ENCODE results near the gene ROBO2.

Gene ROBO2

DNA sequence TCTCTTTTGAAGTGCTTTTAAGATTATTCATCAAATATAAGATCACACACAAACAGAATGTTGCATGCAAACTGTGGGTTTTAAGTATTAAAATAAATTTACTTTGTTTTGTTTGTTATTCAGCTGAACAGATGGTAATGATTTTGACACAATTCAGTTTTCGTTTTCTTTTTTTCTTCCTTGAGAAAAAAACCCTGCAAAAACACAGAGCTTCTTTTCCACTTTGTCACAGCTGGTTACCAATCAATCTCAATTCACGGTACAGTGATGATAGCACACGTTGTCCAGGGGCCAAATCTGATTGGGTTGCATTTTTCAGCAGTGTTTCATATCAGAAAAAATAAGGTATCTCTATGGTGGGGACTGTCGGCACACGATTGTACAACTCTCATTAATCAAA is 473.6 kb downstream of the ROBO2 start:
- no peak for DNase-seq (ENCODE audit: low spot score)

GRCh38 chr3:77514766-77515165 is 474.9 kb downstream of the ROBO2 start:
- no peak for DNase-seq (ENCODE audit: low spot score)

DNA sequence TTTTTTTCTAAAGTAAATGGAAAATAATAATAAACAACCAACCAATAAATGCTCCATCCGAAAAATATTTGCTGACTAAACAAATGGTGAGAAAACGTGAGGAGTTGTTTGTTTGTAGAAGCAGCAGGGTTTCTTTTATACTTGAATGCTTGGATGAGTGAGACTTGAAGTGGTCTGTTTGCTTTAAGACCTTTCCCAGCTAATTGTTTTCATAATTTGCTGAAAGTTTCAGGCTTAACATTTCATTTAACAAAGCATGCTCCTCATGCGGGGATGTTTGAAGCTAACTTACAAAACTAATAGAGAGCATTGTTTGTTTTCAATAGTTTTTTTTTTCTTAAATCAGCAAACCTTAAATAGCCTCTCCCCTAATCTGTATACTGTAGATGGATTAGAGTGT is 484.6 kb downstream of the ROBO2 start:
- no peak for DNase-seq (ENCODE audit: low spot score)

GRCh38 chr3:77524946-77525682 is 485.2 kb downstream of the ROBO2 start:
- DNase-seq (ENCODE audit: low spot score) = no peak

GRCh38 chr3:77526573-77527113 is 486.7 kb downstream of the ROBO2 start:
- no peak for DNase-seq (ENCODE audit: low spot score)

DNA sequence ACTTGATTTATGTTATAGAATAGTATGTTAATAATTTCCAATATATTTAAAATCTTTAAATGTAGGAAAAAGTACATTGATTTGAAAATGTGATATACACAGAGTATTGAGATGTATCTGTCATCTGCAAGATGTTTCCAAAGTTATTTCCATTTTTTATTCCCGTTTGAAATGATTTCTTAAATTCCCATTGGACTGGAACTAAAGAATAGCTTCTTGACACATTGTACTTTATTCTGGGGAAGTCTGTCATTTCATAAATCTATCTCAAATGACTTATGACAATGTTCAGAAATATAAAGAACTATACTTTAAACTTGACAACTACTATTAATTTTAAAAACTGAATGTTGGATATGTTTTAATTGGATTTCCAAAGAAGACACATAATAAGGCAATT is 489.6 kb downstream of the ROBO2 start:
- DNase-seq (ENCODE audit: low spot score) = no peak

GRCh38 chr3:77530870-77531269 is 491.0 kb downstream of the ROBO2 start:
- DNase-seq (ENCODE audit: low spot score) = peak; percentile 9

GRCh38 chr3:77535116-77535515 is 495.2 kb downstream of the ROBO2 start:
- DNase-seq (ENCODE audit: low spot score) = no peak

DNA sequence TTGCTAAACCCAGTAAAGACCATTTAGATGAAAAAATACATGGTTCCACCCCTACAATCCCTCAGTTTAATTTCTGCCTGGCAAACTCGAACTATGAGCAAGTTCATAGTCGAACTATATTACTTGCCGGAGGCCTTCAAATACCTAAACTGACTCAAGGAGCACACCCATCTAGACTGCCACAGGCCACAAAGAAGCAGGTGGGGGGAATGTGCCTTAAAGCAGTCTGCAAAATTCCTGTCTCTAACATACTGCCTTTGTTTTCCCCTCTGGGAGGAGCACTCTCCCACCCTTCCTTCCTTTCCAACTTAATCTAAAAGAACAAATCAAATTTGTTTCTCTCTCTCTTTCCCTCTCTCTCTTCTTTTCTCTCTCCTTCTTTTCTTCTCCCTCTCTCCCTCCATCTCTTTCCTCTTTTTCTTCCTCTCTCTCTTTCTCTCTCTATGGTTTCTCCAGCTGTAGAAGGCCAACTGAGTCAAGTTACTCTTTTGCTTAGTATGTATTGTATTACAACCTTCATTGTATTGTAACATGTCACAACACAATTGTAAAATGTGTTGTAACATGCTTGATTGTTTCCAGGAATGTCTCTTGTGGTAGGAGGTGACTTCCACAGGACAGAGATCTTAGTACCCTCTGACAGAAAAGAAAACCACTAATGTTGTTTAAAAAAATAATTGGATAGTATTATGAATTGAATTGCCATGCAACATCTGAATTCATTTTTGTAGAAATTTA is 496.3 kb downstream of the ROBO2 start:
- DNase-seq (ENCODE audit: low spot score) = no peak

- DNase-seq (ENCODE audit: low spot score) = no peak
Measured at GRCh38 chr3:77539014-77539413, 499.1 kb downstream of the ROBO2 start.

DNA sequence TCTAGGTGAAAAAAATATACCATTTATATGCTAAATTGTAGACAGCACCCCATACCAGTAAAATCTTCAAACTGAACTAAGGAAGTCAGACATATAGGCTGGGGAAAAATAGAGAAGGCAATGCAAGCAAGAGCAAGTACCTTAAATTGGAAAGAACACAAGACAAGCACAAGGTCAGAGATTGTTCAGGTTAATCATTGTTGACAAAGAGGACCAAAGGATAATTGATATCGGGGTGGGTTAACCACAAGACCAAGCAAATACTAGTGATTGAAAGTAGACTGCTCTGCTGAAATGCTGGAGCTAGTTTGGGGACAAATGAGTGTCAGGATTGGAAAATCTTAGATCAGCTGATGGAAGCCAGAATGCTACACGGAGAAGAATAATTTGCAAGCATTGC is 499.8 kb downstream of the ROBO2 start:
- no peak for DNase-seq (ENCODE audit: low spot score)

- no peak for DNase-seq (ENCODE audit: low spot score)
Measured at GRCh38 chr3:77541203-77541922, 501.5 kb downstream of the ROBO2 start.

GRCh38 chr3:77546246-77546645 is 506.3 kb downstream of the ROBO2 start:
- no peak for DNase-seq (ENCODE audit: low spot score)

DNA sequence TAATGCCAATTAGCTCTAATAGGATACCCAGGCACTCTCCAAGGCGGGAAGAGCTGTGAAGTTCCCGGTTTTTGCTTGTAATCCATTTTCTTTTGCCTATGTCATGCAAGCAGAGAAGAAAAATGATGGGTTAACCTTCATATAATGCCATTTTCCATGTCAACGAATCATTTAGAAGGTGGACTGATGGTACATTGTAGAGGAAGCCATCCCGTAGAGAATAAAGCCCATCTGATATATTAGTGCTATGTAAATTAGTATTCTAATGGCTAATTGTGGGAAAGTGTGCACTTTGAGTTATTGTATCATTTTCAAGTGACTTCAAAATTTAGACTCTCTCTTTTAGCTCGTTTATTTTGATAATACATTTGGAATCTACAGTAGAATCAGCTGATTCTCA is 509.1 kb downstream of the ROBO2 start:
- DNase-seq (ENCODE audit: low spot score) = no peak

DNA sequence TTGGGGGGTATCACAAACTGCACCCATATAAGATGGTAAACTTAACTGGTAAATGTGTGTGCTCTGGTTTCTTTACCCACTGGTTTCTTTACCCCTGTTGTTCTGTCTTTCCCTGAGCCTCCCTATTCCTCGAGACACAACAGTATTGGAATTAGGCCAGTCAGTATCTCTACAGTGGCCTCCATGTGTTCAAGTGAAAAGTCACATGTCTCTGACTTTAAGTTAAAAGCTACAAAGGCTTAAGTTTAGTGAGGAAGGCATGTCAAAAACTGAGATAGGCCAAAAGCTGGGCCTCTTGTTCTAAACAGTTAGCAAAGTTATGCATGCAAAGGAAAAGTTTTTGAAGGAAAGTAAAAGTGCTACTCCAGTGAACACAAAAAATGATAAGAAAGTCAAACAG is 513.3 kb downstream of the ROBO2 start:
- no peak for DNase-seq (ENCODE audit: low spot score)

DNA sequence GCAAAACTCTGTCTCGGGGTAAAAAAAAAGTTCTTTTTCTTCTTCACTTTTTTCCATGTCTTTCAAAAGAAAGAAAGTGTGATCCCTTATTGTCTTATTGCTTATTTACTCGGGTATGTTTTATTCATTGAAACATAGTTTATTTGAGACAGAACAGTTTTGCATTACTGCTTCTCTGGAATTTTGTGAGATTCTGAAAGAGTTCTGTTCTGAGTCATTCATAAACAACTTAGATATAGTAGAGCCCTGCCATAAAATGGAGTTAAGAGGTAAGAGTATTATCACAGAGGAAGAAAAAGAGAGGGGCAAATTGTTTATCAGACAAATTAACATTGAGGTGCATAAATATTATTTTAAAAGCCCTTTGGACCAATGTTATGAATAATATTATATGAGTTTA is 522.2 kb downstream of the ROBO2 start:
- DNase-seq (ENCODE audit: low spot score) = no peak

- no peak for DNase-seq (ENCODE audit: low spot score)
Measured at GRCh38 chr3:77563012-77563411, 523.1 kb downstream of the ROBO2 start.

DNA sequence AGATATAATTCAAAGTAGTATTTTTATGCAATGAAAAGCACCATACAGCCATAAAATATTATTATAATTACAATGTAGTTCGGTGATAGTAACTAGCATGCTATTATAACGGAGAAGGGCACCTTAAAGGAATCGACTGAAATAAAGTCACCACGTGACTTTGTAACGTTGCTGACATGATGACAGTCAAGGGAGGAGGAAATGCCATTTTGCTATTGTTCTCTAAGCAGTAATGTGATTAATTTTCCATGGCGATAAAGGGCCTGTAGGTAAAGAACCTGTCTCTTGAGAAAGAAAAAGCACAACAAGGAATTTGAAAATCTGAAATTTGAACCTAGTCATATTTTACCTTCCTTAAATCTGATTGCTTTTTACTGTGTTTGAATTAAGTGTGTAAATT is 526.2 kb downstream of the ROBO2 start:
- DNase-seq (ENCODE audit: low spot score) = no peak

DNA sequence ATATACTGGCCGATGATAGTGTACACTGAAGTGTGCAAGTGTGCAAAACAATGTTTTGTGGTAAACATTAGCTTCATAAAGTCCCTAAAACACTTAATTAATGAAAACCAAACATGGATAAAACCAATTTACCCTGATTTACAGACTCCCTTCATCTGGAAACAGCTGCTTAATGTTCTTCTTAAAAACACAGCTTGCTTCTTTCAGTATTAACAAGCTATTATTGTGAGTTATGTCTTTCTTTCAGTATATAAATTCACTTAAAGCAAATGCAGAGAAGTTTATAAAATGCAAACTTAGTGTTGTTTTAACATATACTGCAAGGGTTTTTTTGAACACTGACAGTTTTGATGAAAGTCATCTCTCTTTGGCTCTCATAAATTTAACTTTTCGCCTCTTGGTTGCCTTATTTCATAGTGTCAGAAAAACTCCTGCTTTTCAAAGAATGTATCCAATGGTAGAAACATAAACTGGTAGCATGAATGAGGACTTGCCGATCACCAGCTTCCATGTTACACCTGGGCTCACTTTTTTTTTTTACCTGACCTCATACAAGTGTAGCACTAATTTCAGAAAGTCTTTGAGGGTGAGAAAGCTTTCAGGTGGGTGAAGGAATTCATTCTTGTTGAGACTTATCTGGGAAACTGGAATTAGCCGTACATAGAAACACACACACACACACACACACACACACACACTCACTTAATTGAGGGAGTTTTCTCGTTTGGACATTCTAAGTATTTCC is 532.2 kb downstream of the ROBO2 start:
- DNase-seq (ENCODE audit: low spot score) = no peak

DNA sequence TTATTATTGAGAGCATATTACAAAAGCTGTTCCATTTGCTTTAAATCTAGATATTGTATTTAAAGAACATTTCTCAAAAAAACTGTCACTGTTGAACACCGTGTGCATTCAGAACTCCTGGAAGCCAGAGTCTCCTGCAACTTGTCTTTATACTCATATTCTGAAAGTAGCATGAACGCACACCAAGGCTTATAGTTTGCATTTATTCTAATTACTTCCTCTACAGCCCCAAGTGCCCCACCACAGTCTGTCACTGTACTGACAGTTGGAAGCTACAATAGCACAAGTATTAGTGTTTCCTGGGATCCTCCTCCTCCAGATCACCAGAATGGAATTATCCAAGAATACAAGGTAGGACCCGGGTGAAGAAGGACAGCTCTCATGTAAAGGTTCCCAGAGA is 537.4 kb downstream of the ROBO2 start:
- DNase-seq (ENCODE audit: low spot score) = no peak

GRCh38 chr3:77586216-77586615 is 546.3 kb downstream of the ROBO2 start:
- DNase-seq (ENCODE audit: low spot score) = no peak

DNA sequence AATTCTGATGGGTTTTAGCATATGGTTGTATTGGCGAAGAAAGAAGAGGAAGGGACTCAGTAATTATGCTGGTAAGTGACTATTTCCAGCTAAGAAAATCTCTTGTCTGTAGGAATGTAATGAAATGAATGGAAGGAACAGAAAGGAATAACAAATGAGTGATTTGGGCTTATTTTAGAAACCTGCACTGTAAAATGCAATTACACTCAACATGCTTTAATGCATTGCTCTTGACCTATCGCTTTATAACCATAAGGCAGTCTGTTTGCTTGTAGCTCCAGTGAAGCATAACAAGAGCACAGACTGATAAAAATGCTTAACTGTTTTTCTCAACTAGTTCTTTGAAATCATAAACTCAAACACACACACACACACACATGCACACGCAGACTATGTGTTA is 549.0 kb downstream of the ROBO2 start:
- DNase-seq (ENCODE audit: low spot score) = no peak

Measured in pons (tissue), 1 donor.